ENCODE results near the gene RAB11FIP4.

RAB11FIP4 gene

GRCh38 chr17:31566247-31566991 lies 174.9 kb downstream of the RAB11FIP4 start:
- DNase-seq (ENCODE audit: low read depth in 2 of 2), result no peak

- DNase-seq (ENCODE audit: low read depth in 2 of 2), result no peak
These were observed 175.5 kb downstream of the RAB11FIP4 start for GRCh38 chr17:31566992-31567373.

GRCh38 chr17:31568121-31568520 lies 176.6 kb downstream of the RAB11FIP4 start:
- no peak for DNase-seq (ENCODE audit: low read depth in 2 of 2)

GRCh38 chr17:31568539-31568938 lies 177.1 kb downstream of the RAB11FIP4 start:
- DNase-seq (ENCODE audit: low read depth in 2 of 2), result no peak

- no peak for DNase-seq (ENCODE audit: low read depth in 2 of 2)
These were observed 178.8 kb downstream of the RAB11FIP4 start for GRCh38 chr17:31570231-31570630.

- no peak for DNase-seq (ENCODE audit: low read depth in 2 of 2)
These were observed 179.7 kb downstream of the RAB11FIP4 start for GRCh38 chr17:31570951-31571892.

- no peak for DNase-seq (ENCODE audit: low read depth in 2 of 2)
These were observed 180.9 kb downstream of the RAB11FIP4 start for GRCh38 chr17:31572341-31572740.

GRCh38 chr17:31573047-31573446 lies 181.6 kb downstream of the RAB11FIP4 start:
- no peak for DNase-seq (ENCODE audit: low read depth in 2 of 2)

- no peak for DNase-seq (ENCODE audit: low read depth in 2 of 2)
These were observed 182.4 kb downstream of the RAB11FIP4 start for GRCh38 chr17:31573861-31574260.

- DNase-seq (ENCODE audit: low read depth in 2 of 2), result no peak
These were observed 183.0 kb downstream of the RAB11FIP4 start for GRCh38 chr17:31574458-31574857.

- DNase-seq (ENCODE audit: low read depth in 2 of 2), result no peak
These were observed 183.6 kb downstream of the RAB11FIP4 start for GRCh38 chr17:31575043-31575442.

- no peak for DNase-seq (ENCODE audit: low read depth in 2 of 2)
These were observed 187.8 kb downstream of the RAB11FIP4 start for GRCh38 chr17:31579265-31579664.

- no peak for DNase-seq (ENCODE audit: low read depth in 2 of 2)
These were observed 188.8 kb downstream of the RAB11FIP4 start for GRCh38 chr17:31580316-31580705.

- no peak for DNase-seq (ENCODE audit: low read depth in 2 of 2)
These were observed 189.4 kb downstream of the RAB11FIP4 start for GRCh38 chr17:31580706-31581490.

GRCh38 chr17:31581491-31581890 lies 190.0 kb downstream of the RAB11FIP4 start:
- DNase-seq (ENCODE audit: low read depth in 2 of 2), result no peak

GRCh38 chr17:31582151-31582907 lies 190.9 kb downstream of the RAB11FIP4 start:
- DNase-seq (ENCODE audit: low read depth in 2 of 2), result no peak

GRCh38 chr17:31583772-31584356 lies 192.4 kb downstream of the RAB11FIP4 start:
- DNase-seq (ENCODE audit: low read depth in 2 of 2), result no peak

GRCh38 chr17:31584438-31585279 lies 193.2 kb downstream of the RAB11FIP4 start:
- no peak for DNase-seq (ENCODE audit: low read depth in 2 of 2)

GRCh38 chr17:31585280-31585630 lies 193.8 kb downstream of the RAB11FIP4 start:
- no peak for DNase-seq (ENCODE audit: low read depth in 2 of 2)

- no peak for DNase-seq (ENCODE audit: low read depth in 2 of 2)
These were observed 195.5 kb downstream of the RAB11FIP4 start for GRCh38 chr17:31586946-31587345.
